Mesendoderm (in vitro differentiated cells): ENCODE results near the gene CLIC6.

Source experiments
- DNase-seq: peaks from one replicate; pipeline ENCODE4 v3.0.0; 2013
- H2AK5ac ChIP-seq: 2 replicates; pipeline ENCODE4 v1.6.1; 2013; ENCODE audit warnings: low read length, inconsistent platforms
- H2BK120ac ChIP-seq: 2 replicates; pipeline ENCODE4 v1.6.1; 2013; ENCODE audit warnings: low read depth, mild to moderate bottlenecking, low read length, moderate library complexity, mixed read lengths
- H2BK15ac ChIP-seq: replicated peaks from 2 replicates; pipeline ENCODE4 v1.6.1; 2013; ENCODE audit warnings: low read depth, mild to moderate bottlenecking, moderate library complexity
- H2BK5ac ChIP-seq: 2 replicates; pipeline ENCODE4 v1.6.1; 2013; ENCODE audit warnings: low read length, inconsistent platforms
- H3K18ac ChIP-seq: 2 replicates; pipeline ENCODE4 v1.6.1; 2013; ENCODE audit warnings: mild to moderate bottlenecking, low read length, mixed read lengths
- H3K23ac ChIP-seq: one replicate; pipeline ENCODE4 v1.6.1; 2013; ENCODE audit warnings: low read length
- H3K27ac ChIP-seq: 2 replicates; pipeline ENCODE4 v1.5.1; 2013; ENCODE audit warnings: low read depth, mild to moderate bottlenecking, inconsistent platforms, low read length, moderate library complexity
- H3K27me3 ChIP-seq: 2 replicates; pipeline ENCODE4 v1.6.1; 2013; ENCODE audit warnings: low read length, control low read depth, mild to moderate bottlenecking, inconsistent platforms; ENCODE audit not compliant: insufficient read depth, poor library complexity
- H3K36me3 ChIP-seq: 2 replicates; pipeline ENCODE4 v1.6.1; 2013; ENCODE audit warnings: low read length, inconsistent platforms; ENCODE audit not compliant: control insufficient read depth, insufficient read depth
- H3K4ac ChIP-seq: one replicate; pipeline ENCODE4 v1.6.1; 2013; ENCODE audit warnings: low read depth, mild to moderate bottlenecking, low read length, moderate library complexity
- H3K4me1 ChIP-seq: 2 replicates; pipeline ENCODE4 v1.6.1; 2013; ENCODE audit warnings: low read depth, low read length, inconsistent platforms; ENCODE audit not compliant: control insufficient read depth
- H3K4me2 ChIP-seq: 2 replicates; pipeline ENCODE4 v1.6.1; 2013; ENCODE audit warnings: low read length
- H3K4me3 ChIP-seq: 2 replicates; pipeline ENCODE4 v1.5.1; 2013; ENCODE audit warnings: mild to moderate bottlenecking, low read length
- H3K56ac ChIP-seq: one replicate; pipeline ENCODE4 v1.6.1; 2013; ENCODE audit warnings: low read length
- H3K79me1 ChIP-seq: 2 replicates; pipeline ENCODE4 v1.6.1; 2013; ENCODE audit warnings: low read length, inconsistent platforms
- H3K79me2 ChIP-seq: 2 replicates; pipeline ENCODE4 v1.6.1; 2013; ENCODE audit warnings: mild to moderate bottlenecking, low read length; ENCODE audit not compliant: control insufficient read depth, insufficient read depth
- H3K9ac ChIP-seq: 2 replicates; pipeline ENCODE4 v1.6.1; 2013; ENCODE audit warnings: low read length, inconsistent platforms
- H4K5ac ChIP-seq: one replicate; pipeline ENCODE4 v1.6.1; 2013; ENCODE audit warnings: low read length
- H4K8ac ChIP-seq: one replicate; pipeline ENCODE4 v1.6.1; 2013; ENCODE audit warnings: low read depth, mild to moderate bottlenecking, control low read depth, low read length, moderate library complexity
- WGBS: extraction: QIAGEN DNeasy Blood & Tissue Kit; methylation state at CpG from one replicate; pipeline ENCODE4 v1.1.7; 2013; ENCODE audit warnings: low lambda C conversion rate, missing lambda C conversion rate; ENCODE audit not compliant: insufficient coverage; ENCODE audit errors: extremely low coverage; 5-methylcytosine and 5-hydroxymethylcytosine counted together

The CLIC6 gene

GRCh38 chr21:34765619-34766018 is 96.8 kb downstream of the CLIC6 start:
- H3K4me1 ChIP-seq = no peaks in the 10 kb centered on the region
- H2AK5ac ChIP-seq = no peak overlapping the region
- H3K18ac ChIP-seq = no peak overlapping the region
- no peak overlapping the region for H3K4ac ChIP-seq
- no peak overlapping the region for H4K5ac ChIP-seq
- no CpG with 5 or more reads among the region's 4 CpGs for WGBS
- H3K23ac ChIP-seq = no peak overlapping the region
- H3K27me3 ChIP-seq = no peaks in the 10 kb centered on the region
- no peak overlapping the region for H2BK15ac ChIP-seq
- H2BK120ac ChIP-seq = no peak overlapping the region
- no peak for DNase-seq
- no peak overlapping the region for H4K8ac ChIP-seq
- no peak overlapping the region for H3K4me3 ChIP-seq
- no peak overlapping the region for H2BK5ac ChIP-seq
- no peaks in the 10 kb centered on the region for H3K36me3 ChIP-seq
- no peaks in the 10 kb centered on the region for H3K79me2 ChIP-seq
- H3K79me1 ChIP-seq = no peaks in the 10 kb centered on the region
- H3K56ac ChIP-seq = no peak overlapping the region
- no peak overlapping the region for H3K27ac ChIP-seq
- no peak overlapping the region for H3K4me2 ChIP-seq
- no peak overlapping the region for H3K9ac ChIP-seq

GRCh38 chr21:34766862-34767261 is 98.1 kb downstream of the CLIC6 start:
- no CpG with 5 or more reads among the region's 3 CpGs for WGBS
- Histone ChIP-seq H3K56ac (no peak overlapping the region), H3K23ac (no peak overlapping the region)

More at GRCh38 chr21:34766862-34767261, 98.1 kb downstream of the CLIC6 start:
- Histone ChIP-seq H4K5ac (no peak overlapping the region), H3K4me3 (no peak overlapping the region), H3K36me3 (no peaks in the 10 kb centered on the region), H2BK15ac (no peak overlapping the region), H2BK5ac (no peak overlapping the region), H3K79me2 (no peaks in the 10 kb centered on the region), H3K18ac (no peak overlapping the region), H4K8ac (no peak overlapping the region), H3K27me3 (no peaks in the 10 kb centered on the region), H3K9ac (no peak overlapping the region), H3K4me2 (no peak overlapping the region), H2BK120ac (no peak overlapping the region), H3K4me1 (no peaks in the 10 kb centered on the region), H2AK5ac (no peak overlapping the region), H3K27ac (no peak overlapping the region), H3K79me1 (no peaks in the 10 kb centered on the region), H3K4ac (no peak overlapping the region)
- DNase-seq = no peak
